H1 (cell line): ENCODE data around the gene CAMK2A. TPM values are rescaled to one million over a fixed set of nuclear protein-coding genes. Genes with fewer than 3 reads are reported as not detected.
A peak's percentile ranks its signal among the peaks of the same experiment; 100 is the strongest.

ENCODE experiments used
- CTCF ChIA-PET: fragments of 300-600 bp; sonication (Branson Sonifier 250); formaldehyde crosslinking; loops from one replicate; lab custom pipeline; 2021; ENCODE audit not compliant: partially characterized antibody; lab: Charles Lee
- POLR2A ChIA-PET: fragments of 300-600 bp; sonication (Branson Sonifier 250); formaldehyde crosslinking; loops from one replicate; lab custom pipeline; 2021; ENCODE audit warnings: inconsistent platforms; ENCODE audit not compliant: partially characterized antibody; lab: Charles Lee
- DNase-seq, 2 experiments: peaks; one replicate each; pipeline versions ENCODE4 v3.0.0 to v3.0.0-alpha.2; 2010 to 2022; ENCODE audit warnings: low spot score in 2 of 2, low read depth in 1 of 2, mixed read lengths in 1 of 2
- FAIRE-seq: peaks from 2 replicates; lab custom pipeline; 2011; peaks lifted over from hg19 to GRCh38; lab: Jason Lieb, UNC
- H2AFZ ChIP-seq: 2 replicates; pipeline ENCODE4 v1.8.1; 2012; ENCODE audit warnings: low read length, inconsistent platforms
- H2AK5ac ChIP-seq: 2 replicates; pipeline ENCODE4 v1.6.1; 2013; ENCODE audit warnings: low read depth, low read length
- H2BK120ac ChIP-seq: replicated peaks from 2 replicates; pipeline ENCODE3; 2013; ENCODE audit warnings: low read depth, low read length, inconsistent platforms
- H2BK12ac ChIP-seq: 2 replicates; pipeline ENCODE4 v1.6.1; 2013; ENCODE audit warnings: low read depth, low read length
- H2BK15ac ChIP-seq: 2 replicates; pipeline ENCODE4 v1.6.1; 2013; ENCODE audit warnings: low read length
- H2BK20ac ChIP-seq: 2 replicates; pipeline ENCODE4 v1.6.1; 2013; ENCODE audit warnings: low read length
- H2BK5ac ChIP-seq: 2 replicates; pipeline ENCODE4 v1.6.1; 2013; ENCODE audit warnings: low read depth, low read length
- H3K14ac ChIP-seq: 2 replicates; pipeline ENCODE4 v1.6.1; 2013; ENCODE audit warnings: inconsistent platforms; ENCODE audit not compliant: insufficient read length
- H3K18ac ChIP-seq: 2 replicates; pipeline ENCODE4 v1.6.1; 2013; ENCODE audit warnings: low read length; ENCODE audit errors: extremely low read depth
- H3K23ac ChIP-seq: 2 replicates; pipeline ENCODE4 v1.6.1; 2013; ENCODE audit warnings: inconsistent platforms; ENCODE audit not compliant: insufficient read length
- H3K23me2 ChIP-seq: 2 replicates; pipeline ENCODE4 v1.6.1; 2013; ENCODE audit warnings: low read depth, low read length
- H3K27ac ChIP-seq: 2 replicates; pipeline ENCODE4 v1.6.1; 2011; ENCODE audit warnings: low read depth, low read length, inconsistent platforms
- H3K27me3 ChIP-seq, 4 experiments: replicated peaks in 1 of 4; 1 replicate in 1 of 4; 2 replicates in 3 of 4; pipeline versions ENCODE4 v1.6.1 to v1.8.1; 2011 to 2013; ENCODE audit warnings: low read length in 3 of 4, mild to moderate bottlenecking in 3 of 4, inconsistent platforms in 2 of 4, mixed read lengths in 2 of 4, moderate library complexity in 1 of 4; ENCODE audit not compliant: control insufficient read depth in 3 of 4, insufficient read depth in 3 of 4; ENCODE audit errors: extremely low read depth in 1 of 4
- H3K36me3 ChIP-seq, 4 experiments: 2 replicates each; pipeline versions ENCODE4 v1.6.1 to v1.8.1; 2011 to 2013; ENCODE audit warnings: mild to moderate bottlenecking in 4 of 4, low read length in 3 of 4, moderate library complexity in 2 of 4, control low read depth in 1 of 4, inconsistent platforms in 1 of 4; ENCODE audit not compliant: insufficient read depth in 4 of 4, control insufficient read depth in 2 of 4
- H3K4ac ChIP-seq: replicated peaks from 2 replicates; pipeline ENCODE3; 2013; ENCODE audit warnings: low read length, low read depth, mixed read lengths, inconsistent platforms; ENCODE audit not compliant: insufficient read length
- H3K4me1 ChIP-seq, 4 experiments: replicated peaks in 1 of 4; 1 replicate in 1 of 4; 2 replicates in 3 of 4; pipeline versions ENCODE4 v1.6.1 to v1.8.1; 2011 to 2013; ENCODE audit warnings: low read length in 3 of 4, inconsistent platforms in 2 of 4, mixed read lengths in 1 of 4; ENCODE audit not compliant: insufficient read depth in 4 of 4, control insufficient read depth in 3 of 4
- H3K4me2 ChIP-seq, 2 experiments: 2 replicates each; pipeline versions ENCODE4 v1.6.1 to v1.8.1; 2011 to 2013; ENCODE audit warnings: low read depth in 2 of 2, low read length in 2 of 2, control low read depth in 1 of 2, inconsistent platforms in 1 of 2, mild to moderate bottlenecking in 1 of 2; ENCODE audit not compliant: insufficient read depth in 1 of 2
- H3K4me3 ChIP-seq, 4 experiments: fragments of 200-600, 300-600 bp in 1 of 4; sonication (generic), shearing (Covaris generic), sonication (Bioruptor Twin) in 1 of 4; 2 replicates each; pipeline versions ENCODE4 v1.5.1 to v1.8.1; 2011 to 2016; ENCODE audit warnings: low read length in 4 of 4, low read depth in 3 of 4, control low read depth in 2 of 4, inconsistent platforms in 2 of 4, mild to moderate bottlenecking in 2 of 4, mixed read lengths in 1 of 4, moderate library complexity in 1 of 4; ENCODE audit not compliant: insufficient read depth in 2 of 4; ENCODE audit errors: extremely low read depth in 1 of 4
- H3K56ac ChIP-seq: replicated peaks from 2 replicates; pipeline ENCODE3; 2013; ENCODE audit warnings: low read depth, mild to moderate bottlenecking, mixed read lengths, low read length, inconsistent platforms; ENCODE audit not compliant: insufficient read length
- H3K79me1 ChIP-seq: 2 replicates; pipeline ENCODE4 v1.6.1; 2013; ENCODE audit warnings: low read depth, low read length, control low read depth
- H3K79me2 ChIP-seq, 2 experiments: 2 replicates each; pipeline versions ENCODE4 v1.6.1 to v1.8.1; 2012 to 2013; ENCODE audit warnings: low read length in 2 of 2, mild to moderate bottlenecking in 2 of 2, inconsistent platforms in 1 of 2; ENCODE audit not compliant: insufficient read depth in 2 of 2, control insufficient read depth in 1 of 2
- H3K9ac ChIP-seq, 4 experiments: replicated peaks in 1 of 4; 1 replicate in 1 of 4; 2 replicates in 3 of 4; pipeline versions ENCODE4 v1.6.1 to v1.8.1; 2011 to 2013; ENCODE audit warnings: low read depth in 3 of 4, low read length in 3 of 4, control low read depth in 2 of 4, mild to moderate bottlenecking in 2 of 4, moderate library complexity in 2 of 4, inconsistent platforms in 1 of 4; ENCODE audit errors: extremely low read depth in 1 of 4
- H3K9me3 ChIP-seq, 2 experiments: 2 replicates each; pipeline versions ENCODE4 v1.6.1 to v1.8.1; 2012 to 2013; ENCODE audit warnings: mild to moderate bottlenecking in 2 of 2, moderate library complexity in 2 of 2, control low read depth in 1 of 2, inconsistent platforms in 1 of 2, low read depth in 1 of 2, low read length in 1 of 2, mixed read lengths in 1 of 2; ENCODE audit not compliant: insufficient read depth in 2 of 2
- H4K20me1 ChIP-seq, 2 experiments: replicated peaks in 1 of 2; 2 replicates each; pipeline versions ENCODE3 to v1.8.1; 2011 to 2013; ENCODE audit warnings: inconsistent platforms in 2 of 2, low read length in 2 of 2, mild to moderate bottlenecking in 1 of 2; ENCODE audit not compliant: insufficient read depth in 2 of 2, control insufficient read depth in 1 of 2
- H4K5ac ChIP-seq: 2 replicates; pipeline ENCODE4 v1.6.1; 2013; ENCODE audit warnings: low read length, low read depth, mixed read lengths, inconsistent platforms; ENCODE audit not compliant: insufficient read length
- H4K8ac ChIP-seq: 2 replicates; pipeline ENCODE4 v1.8.0; 2013; ENCODE audit warnings: mild to moderate bottlenecking, moderate library complexity, low read length, inconsistent platforms; ENCODE audit not compliant: insufficient read depth; ENCODE audit errors: extremely low read depth
- H4K91ac ChIP-seq: replicated peaks from 2 replicates; pipeline ENCODE3; 2013; ENCODE audit warnings: low read length, mixed read lengths, inconsistent platforms; ENCODE audit not compliant: insufficient read length
- ATF3 ChIP-seq: IDR thresholded peaks from 2 replicates; pipeline ENCODE4 v1.6.1; 2011; ENCODE audit warnings: low read depth, mild to moderate bottlenecking, low read length; ENCODE audit not compliant: insufficient read depth
- CBX8 ChIP-seq: fragments of 300-800, 300-1000 bp; sonication (generic); IDR thresholded peaks from 2 replicates; pipeline ENCODE4 v1.7.1; 2016; ENCODE audit warnings: low read depth, low read length, borderline replicate concordance
- CTBP2 ChIP-seq: IDR thresholded peaks from 2 replicates; pipeline ENCODE4 v1.7.0; 2011; ENCODE audit warnings: borderline replicate concordance, mild to moderate bottlenecking, moderate library complexity, mixed read lengths, low read length; ENCODE audit not compliant: insufficient read depth, insufficient read length
- EZH2 ChIP-seq: fragments of 200-600 bp; sonication (generic); IDR thresholded peaks from 2 replicates; pipeline ENCODE4 v1.7.1; 2012; ENCODE audit warnings: low read depth, mild to moderate bottlenecking, moderate library complexity, low read length, inconsistent platforms; ENCODE audit not compliant: severe bottlenecking
- GABPA ChIP-seq: IDR thresholded peaks from 2 replicates; pipeline ENCODE4 v1.6.1; 2011; ENCODE audit warnings: mild to moderate bottlenecking, low read length, moderate library complexity, borderline replicate concordance; ENCODE audit not compliant: insufficient read depth
- JUN ChIP-seq: IDR thresholded peaks from 2 replicates; pipeline ENCODE4 v1.6.1; 2011; ENCODE audit warnings: low read depth, mild to moderate bottlenecking, improper control_type of control experiment, low read length
- RBBP5 ChIP-seq: IDR thresholded peaks from 2 replicates; pipeline ENCODE4 v1.7.1; 2012; ENCODE audit warnings: low read depth, mild to moderate bottlenecking, inconsistent platforms, low read length, moderate library complexity, borderline replicate concordance
- RXRA ChIP-seq: IDR thresholded peaks from 2 replicates; pipeline ENCODE4 v1.6.1; 2011; ENCODE audit warnings: low read depth, mild to moderate bottlenecking, low read length, moderate library complexity; ENCODE audit not compliant: insufficient read depth
- SUZ12 ChIP-seq: fragments of 200-600 bp; sonication (generic); IDR thresholded peaks from 2 replicates; pipeline ENCODE4 v1.6.1; 2012; ENCODE audit warnings: mild to moderate bottlenecking, inconsistent platforms, low read length, moderate library complexity, mixed read lengths
- TBP ChIP-seq: IDR thresholded peaks from 2 replicates; pipeline ENCODE4 v1.6.1; 2011; ENCODE audit warnings: low read depth, low read length, improper control_type of control experiment
- WGBS, 2 experiments: shearing (Covaris generic) in 1 of 2; methylation state at CpG; one replicate each; pipeline versions ENCODE4 v1.1.6 to v1.1.7; 2013 to 2015; ENCODE audit warnings: low lambda C conversion rate in 2 of 2, mixed read lengths in 2 of 2, inconsistent platforms in 1 of 2, low coverage in 1 of 2, missing lambda C conversion rate in 1 of 2; ENCODE audit not compliant: insufficient replicate concordance in 2 of 2, insufficient coverage in 1 of 2, insufficient read length in 1 of 2; ENCODE audit errors: extremely low coverage in 1 of 2, missing lambda C conversion rate in 1 of 2; 5-methylcytosine and 5-hydroxymethylcytosine counted together
- polyA plus RNA-seq, 7 experiments: library from polyadenylated mRNA; depleted of rRNA in 3 of 7; stranded (reverse) in 5 of 7; unstranded in 2 of 7; fragments of >200 nt in 5 of 7; fragments of 200-250 nt in 2 of 7; gene quantifications; 1 replicate in 5 of 7; 2 replicates in 1 of 7; 4 replicates in 1 of 7; pipeline versions ENCODE4 v1.2.1 to v1.2.3, GENCODE V29; 2011 to 2013; ENCODE audit warnings: missing spikeins in 2 of 7, mixed read lengths in 2 of 7
- total RNA-seq: library from RNA; stranded (reverse); fragmentation: NEBNext Ultra II Directional; extraction: Animal tissue kit (Norgen Biotek cat#: 25700); gene quantifications from 2 replicates; pipeline ENCODE4 v1.2.1, GENCODE V29; 2021

CAMK2A gene
- total and polyA plus RNA-seq, 2 of the 8 experiments (the other 6 are each of a cell fraction or from before 2014, with no cell fraction given), result 0.20 to 0.28 TPM

GRCh38 chr5:150256410-150257064, 33.0 kb downstream of the CAMK2A start:
- DNase-seq (peak in 1 of 2 experiments; percentile 64), FAIRE-seq (no peak)
- Histone ChIP-seq H2AK5ac (no peak overlapping the region), H2BK15ac (no peak overlapping the region), H3K36me3 (no peaks in the 10 kb centered on the region), H3K27ac (no peak overlapping the region), H4K20me1 (no peaks in the 10 kb centered on the region), H2BK5ac (no peak overlapping the region), H2BK120ac (no peak overlapping the region), H3K9me3 (no peaks in the 10 kb centered on the region), H3K4me3 (no peak overlapping the region), H2BK20ac (no peak overlapping the region), H2BK12ac (no peak overlapping the region), H3K23me2 (no peaks in the 10 kb centered on the region), H4K91ac (no peak overlapping the region), H3K4me2 (no peak overlapping the region), H3K23ac (no peak overlapping the region), H3K27me3 (no peaks in the 10 kb centered on the region; a peak in 2 of 7 replicates), H4K5ac (no peak overlapping the region), H3K56ac (no peak overlapping the region), H3K9ac (no peak overlapping the region), H3K4ac (no peak overlapping the region), H3K14ac (no peak overlapping the region), H3K79me1 (no peaks in the 10 kb centered on the region), H4K8ac (no peak overlapping the region), H3K18ac (no peak overlapping the region), H2AFZ (no peak overlapping the region), H3K79me2 (no peaks in the 10 kb centered on the region), H3K4me1 (peaks cover 0 to 3% (median 1%) of the 10 kb centered on the region in 4 experiments; a peak in 3 of 7 replicates)
- WGBS, 2 experiments, result 65% methylated on average over 11 of the region's 12 CpGs; no CpG with 5 or more reads in 1 of the 2 experiments
- POLR2A ChIA-PET, result no interaction called here
- CTCF ChIA-PET, result interaction anchor here (0.6 to 5.8 kb wide), 26 partner anchors 9 to 148 kb away, joined by 3 to 23 read pairs (median 5); no protein-coding TSS in a partner anchor
- no peak for TF ChIP-seq EZH2
- TF ChIP-seq ATF3, result no peak
- no peak for TF ChIP-seq SUZ12
- TF ChIP-seq CBX8, result no peak
- TF ChIP-seq TBP, result no peak
- no peak for TF ChIP-seq RBBP5
- TF ChIP-seq JUN, result no peak
- TF ChIP-seq CTBP2, result no peak
- TF ChIP-seq RXRA, result no peak
- TF ChIP-seq GABPA, result peak; percentile 40; the same call in 1 of the 2 replicates
